Renal pelvis (tissue), 4 donors: Measurements from ENCODE around the gene DCUN1D2. TPM values are rescaled to one million over a fixed set of nuclear protein-coding genes. Genes with fewer than 3 reads are reported as not detected.
"Not testable (repeated sequence)": the region's sequence is repeated elsewhere in the genome, so short reads cannot be mapped to it uniquely, and the experiment has no call there.

Source experiments
- DNase-seq: peaks from one replicate; pipeline ENCODE4 v3.0.0-alpha.2; 2013
- polyA plus RNA-seq, 3 donors: library from polyadenylated mRNA; unstranded; fragments of 120-200 nt; gene quantifications; one replicate each; pipeline ENCODE4 v1.2.1, GENCODE V29; 2013; ENCODE audit not compliant: insufficient read length in 3 of 3

Gene DCUN1D2
- polyA plus RNA-seq, 3 donors = 16.9 to 29.6 (median 29.5) TPM

GRCh38 chr13:113468472-113469201 lies 21.9 kb downstream of the DCUN1D2 start:
- DNase-seq = no peak

GRCh38 chr13:113468029-113468428 lies 22.5 kb downstream of the DCUN1D2 start:
- DNase-seq = no peak

GRCh38 chr13:113466383-113466782 lies 24.1 kb downstream of the DCUN1D2 start:
- DNase-seq = no peak

DNA sequence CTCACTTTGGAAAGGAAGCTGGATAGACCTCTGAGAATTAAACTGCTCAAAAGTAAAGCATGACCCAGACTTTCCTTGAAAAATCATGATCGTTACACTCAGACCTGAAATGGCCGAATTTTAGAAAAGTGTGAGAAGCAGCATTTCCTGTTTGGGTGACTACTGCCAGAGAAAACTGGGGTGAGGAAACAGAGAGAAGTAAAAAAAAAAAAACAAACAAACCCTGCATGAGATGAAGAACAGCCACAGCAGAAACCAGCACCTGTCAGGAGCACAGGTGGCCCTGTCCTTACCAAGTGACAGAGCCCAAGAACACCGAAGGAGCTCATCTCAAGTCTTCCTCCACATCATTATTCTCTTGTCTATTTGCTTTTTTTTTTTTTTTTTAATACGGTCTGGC lies 25.2 kb downstream of the DCUN1D2 start:
- DNase-seq = no peak

GRCh38 chr13:113464476-113464875 lies 26.0 kb downstream of the DCUN1D2 start:
- no peak for DNase-seq

GRCh38 chr13:113461022-113461751 lies 29.3 kb downstream of the DCUN1D2 start:
- DNase-seq = no peak

DNA sequence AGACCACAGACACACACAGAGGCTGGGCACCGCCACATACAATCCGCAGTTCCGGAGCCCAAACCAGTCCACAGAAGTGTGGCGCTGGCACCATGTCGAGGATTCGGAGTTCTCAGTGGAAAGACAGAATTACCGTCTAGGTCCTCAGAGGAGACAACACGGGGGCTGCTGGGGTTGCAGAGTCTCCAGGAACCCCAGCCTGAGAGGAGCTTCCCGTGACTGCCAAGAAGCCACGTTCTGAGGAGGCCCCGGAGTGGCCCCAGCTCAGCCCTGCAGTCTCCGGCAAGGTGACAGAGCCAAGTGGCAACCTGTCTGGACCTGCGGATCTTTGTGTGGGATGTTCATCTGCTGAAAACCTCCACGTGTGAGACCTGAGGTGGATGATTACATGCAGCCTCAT lies 29.9 kb downstream of the DCUN1D2 start:
- no peak for DNase-seq

GRCh38 chr13:113460064-113460555 lies 30.4 kb downstream of the DCUN1D2 start:
- DNase-seq = no peak

GRCh38 chr13:113458253-113459065 lies 32.1 kb downstream of the DCUN1D2 start:
- DNase-seq = no peak

DNA sequence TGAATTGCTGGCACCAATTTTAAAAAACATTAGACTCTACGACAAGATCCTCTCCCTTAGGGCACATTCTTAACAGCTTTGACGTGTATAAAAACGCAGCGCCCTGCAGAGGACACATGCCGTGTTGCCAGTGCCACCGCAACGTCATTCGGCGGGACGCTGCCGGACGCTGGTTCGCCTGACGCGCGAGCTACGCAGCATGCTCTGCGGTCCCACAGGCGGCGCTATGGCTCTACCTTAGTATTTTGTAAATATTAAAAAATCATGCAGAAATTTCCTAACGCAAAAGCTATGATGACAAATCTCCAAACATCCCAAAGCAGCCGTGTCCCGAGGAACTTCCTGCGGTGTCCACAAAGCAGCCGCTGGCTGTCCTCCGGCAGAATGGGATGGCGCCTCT lies 33.0 kb downstream of the DCUN1D2 start:
- DNase-seq = no peak

DNA sequence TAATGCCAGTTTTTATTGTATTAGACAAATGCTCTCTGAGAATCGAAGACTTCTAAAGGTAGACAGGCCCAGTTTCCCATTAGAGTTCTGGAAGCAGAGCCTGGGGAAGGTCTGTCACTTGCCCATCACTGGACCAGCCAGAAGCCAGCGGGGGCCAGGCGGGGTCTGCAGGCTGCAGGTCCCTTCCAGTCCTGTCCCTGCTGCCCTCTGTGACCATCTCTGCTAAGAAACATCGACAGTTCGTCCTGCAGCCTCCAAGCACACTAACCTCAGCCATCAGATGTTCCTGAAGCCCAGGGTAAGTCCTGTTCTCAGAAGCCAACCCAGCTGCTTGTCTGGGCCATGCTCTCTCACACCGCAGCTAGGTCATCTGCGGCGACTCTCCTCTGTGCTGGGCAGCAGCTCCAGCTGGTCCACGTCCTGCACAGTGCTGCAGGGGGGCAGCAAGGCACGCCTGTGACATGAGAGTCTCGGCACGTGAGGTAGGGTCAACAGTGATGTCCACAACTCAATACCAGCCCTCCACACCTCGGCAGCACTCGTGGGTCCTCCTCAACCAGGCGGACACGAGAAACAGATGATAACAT lies 34.3 kb downstream of the DCUN1D2 start:
- DNase-seq = no peak

DNA sequence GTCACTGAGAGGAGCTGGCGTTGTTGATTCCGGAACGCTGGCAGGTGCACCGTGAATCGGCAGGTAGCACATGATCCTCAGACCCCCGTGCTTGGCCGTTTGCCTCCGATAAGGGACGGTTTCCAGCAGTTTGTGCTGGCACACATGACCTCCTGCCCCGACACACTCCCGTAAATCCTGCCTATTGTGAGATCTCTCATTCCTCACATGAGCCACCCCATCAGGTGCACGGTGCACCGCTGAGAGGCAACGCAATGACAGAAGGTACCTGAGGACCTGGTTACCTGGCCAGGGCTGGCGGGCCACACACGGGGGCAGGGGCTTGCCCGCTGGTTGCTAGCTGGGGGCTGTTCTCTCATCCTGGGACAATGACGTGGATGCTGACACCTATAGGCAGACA lies 35.1 kb downstream of the DCUN1D2 start:
- no peak for DNase-seq

DNA sequence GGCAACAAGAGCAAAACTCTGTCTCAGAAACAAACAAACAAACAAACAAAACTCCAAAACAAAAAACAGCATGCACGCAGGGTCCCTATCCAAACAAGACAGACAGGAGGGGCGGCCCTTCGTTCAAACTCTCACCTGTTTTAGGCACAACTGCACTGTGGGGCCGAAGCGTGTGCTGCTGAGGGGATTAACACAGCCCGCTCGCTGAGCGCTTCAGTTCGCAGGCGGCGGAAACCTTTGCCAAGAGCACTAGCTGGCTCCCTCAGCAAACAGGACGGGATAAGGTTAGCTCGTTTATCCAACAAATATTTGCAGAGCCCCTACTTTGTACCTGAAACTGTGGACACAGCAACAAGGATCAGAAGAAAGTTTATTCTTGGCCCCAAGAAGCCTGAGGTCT lies 35.6 kb downstream of the DCUN1D2 start:
- DNase-seq = no peak

GRCh38 chr13:113452942-113453901 lies 37.3 kb downstream of the DCUN1D2 start, which contains the start of gene ADPRHL1:
Gene ADPRHL1, minus strand, starts transcription at chr13:113453488. Its CDS starts 51 bp downstream, at chr13:113453437.
- peak; percentile 81 for DNase-seq

DNA sequence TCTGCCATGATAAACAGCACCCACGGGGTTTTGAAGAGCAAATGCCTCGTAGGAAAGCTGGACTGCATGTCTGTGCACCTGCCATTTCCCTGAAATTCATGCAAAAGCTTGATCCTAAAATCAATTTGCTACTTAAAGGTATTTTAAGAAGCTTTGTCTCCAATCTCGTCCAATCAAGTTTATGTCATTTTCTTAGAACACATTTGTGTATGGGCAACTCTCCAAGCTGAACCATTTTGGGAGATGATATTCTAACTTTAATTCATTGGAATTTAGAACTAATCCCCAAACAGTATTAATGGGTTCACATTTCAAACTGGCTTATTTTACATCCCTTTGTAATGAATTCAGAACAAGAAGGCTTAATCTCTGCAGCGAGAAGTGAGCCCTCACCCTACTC lies 38.0 kb downstream of the DCUN1D2 start:
- no peak for DNase-seq

GRCh38 chr13:113451951-113452421 lies 38.5 kb downstream of the DCUN1D2 start:
- DNase-seq = no peak

GRCh38 chr13:113450861-113451620 lies 39.5 kb downstream of the DCUN1D2 start:
- DNase-seq = not testable (repeated sequence)

- DNase-seq = not testable (repeated sequence)
These were observed 40.2 kb downstream of the DCUN1D2 start for GRCh38 chr13:113450348-113450744.

DNA sequence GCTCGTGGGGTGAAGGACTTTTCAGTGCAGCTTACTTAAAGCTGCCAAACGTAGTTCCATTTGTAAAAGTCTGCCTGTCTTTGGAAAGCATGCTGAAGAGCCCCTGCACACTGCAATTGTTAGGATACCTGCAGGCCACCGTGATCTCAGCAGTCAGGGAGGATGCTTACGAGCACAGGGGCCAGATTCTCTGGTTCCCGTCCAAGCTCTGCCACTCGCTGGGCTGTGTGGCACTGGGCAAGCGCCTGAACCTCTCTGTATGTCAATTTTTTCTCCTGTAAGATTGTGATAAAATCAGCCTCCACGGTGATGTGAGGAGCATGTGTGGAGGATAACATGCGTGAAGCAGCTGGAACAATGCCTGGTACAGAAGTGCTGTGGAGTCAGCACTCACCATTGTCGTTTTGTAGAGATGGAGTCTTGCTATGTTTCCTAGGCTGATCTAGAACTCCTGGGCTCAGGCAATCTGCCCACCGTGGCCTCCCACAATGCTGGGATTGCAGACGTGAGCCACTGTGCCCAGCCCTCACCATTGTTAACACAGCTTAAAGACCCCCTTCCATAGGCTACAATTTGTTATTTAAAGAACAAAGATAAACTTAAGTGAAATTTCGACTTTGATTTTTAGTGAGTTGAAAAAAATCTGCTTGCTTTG lies 40.7 kb downstream of the DCUN1D2 start:
- no peak for DNase-seq
